Measurements from ENCODE around the gene IQCM.

The IQCM gene

DNA sequence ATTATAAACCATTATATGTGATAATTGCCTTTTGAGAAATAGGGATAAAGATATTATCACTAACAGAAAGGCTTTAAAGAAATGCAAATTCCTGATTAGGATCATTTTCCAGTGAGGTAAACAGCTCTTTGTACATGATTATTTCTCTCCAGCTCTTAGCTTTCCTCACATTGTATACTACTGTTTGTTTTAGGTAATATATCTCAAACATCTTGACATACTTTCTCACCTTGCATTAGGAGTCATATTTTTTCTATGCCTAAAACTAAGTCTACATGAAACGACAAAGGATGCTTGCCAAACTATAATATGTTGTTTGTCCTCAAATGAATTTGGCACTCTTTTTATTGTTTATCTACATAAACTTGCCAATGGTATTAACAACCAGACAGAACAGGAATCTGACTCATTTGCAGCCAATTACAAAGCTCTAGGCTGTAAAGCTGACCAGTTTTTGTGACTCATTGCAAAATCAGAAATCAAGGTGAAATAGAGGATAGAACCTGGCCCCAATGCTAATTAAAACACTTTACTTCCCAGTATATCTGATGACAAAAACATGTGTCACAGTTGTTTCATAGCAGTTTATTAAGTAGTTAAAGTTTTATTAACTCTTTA lies 107.0 kb downstream of the IQCM start:
- no peak for DNase-seq

DNA sequence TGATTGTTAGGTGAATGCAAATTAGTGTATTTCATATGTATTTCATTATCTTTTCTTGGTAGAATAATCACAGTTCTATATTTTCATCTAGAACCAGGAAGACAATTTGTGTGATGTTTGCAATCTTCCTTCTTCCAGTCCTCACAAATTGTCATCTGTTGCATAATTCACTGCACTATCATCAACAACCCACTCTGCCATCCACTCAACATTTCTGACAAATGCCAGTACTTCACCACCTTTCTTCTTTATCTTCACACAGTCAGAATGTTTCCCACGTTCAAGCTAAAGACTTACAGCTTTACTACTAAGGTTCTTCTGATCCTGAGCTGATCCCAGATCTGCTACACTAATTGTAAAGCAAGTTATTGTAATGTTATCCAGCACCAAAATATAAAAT lies 107.8 kb downstream of the IQCM start:
- DNase-seq = no peak

DNA sequence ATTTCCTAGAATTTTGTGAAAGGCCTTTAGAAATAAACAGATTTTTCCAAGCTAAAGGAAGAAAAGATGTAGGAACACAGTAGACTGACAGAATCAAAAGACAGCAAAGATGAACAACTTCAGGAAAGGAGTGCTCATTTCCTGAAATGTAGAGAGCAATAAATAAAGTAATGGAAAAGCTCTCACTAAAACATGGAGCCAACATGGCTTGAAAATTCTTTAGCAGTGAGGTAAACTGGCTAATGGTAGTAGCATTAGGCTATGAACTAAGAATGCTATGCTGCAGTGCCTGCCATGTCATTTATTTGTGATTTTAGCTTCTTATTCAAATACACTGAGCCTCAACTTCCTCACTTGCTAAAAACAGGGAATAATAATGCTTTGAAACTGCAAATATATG lies 108.7 kb downstream of the IQCM start:
- DNase-seq = no peak

DNA sequence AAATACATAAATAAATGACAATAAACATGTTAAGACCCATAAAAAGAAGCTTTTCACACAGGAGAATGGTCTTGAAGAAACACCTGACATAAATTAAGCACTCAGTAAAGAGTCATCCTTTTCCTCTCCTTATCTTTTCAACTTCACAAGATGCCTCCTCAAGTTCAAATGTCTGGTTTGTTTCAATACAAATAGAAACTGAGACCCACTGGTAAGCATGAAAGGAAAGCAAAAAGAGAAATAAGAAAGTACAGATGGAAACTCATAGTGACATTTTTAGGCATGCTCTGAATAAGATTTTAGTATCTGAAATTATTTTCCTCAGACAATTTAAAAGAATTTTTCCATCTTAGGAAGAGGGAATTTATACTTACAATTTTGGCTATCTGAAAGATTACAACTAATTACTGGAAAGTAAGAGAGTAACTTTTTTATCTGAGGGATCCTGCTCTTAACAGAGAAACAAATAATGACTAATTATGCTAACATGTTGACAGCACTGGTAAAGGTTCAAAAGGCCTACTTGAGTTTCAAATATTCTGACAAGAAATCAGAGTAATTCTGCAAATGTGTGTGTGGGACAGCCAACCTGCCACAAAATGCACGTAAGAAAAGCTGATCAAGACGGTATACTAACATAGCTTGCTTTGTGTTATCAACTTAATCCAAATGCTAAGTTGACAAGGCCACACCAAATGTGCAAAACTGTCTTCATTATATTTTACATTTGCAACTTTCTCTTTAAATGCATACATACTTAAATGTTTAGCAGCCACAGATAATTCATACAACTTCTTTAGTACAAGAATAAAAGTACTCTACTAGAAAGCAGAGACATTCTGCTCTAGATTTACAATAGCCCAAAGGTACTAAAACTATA lies 113.0 kb downstream of the IQCM start:
- DNase-seq = no peak

DNA sequence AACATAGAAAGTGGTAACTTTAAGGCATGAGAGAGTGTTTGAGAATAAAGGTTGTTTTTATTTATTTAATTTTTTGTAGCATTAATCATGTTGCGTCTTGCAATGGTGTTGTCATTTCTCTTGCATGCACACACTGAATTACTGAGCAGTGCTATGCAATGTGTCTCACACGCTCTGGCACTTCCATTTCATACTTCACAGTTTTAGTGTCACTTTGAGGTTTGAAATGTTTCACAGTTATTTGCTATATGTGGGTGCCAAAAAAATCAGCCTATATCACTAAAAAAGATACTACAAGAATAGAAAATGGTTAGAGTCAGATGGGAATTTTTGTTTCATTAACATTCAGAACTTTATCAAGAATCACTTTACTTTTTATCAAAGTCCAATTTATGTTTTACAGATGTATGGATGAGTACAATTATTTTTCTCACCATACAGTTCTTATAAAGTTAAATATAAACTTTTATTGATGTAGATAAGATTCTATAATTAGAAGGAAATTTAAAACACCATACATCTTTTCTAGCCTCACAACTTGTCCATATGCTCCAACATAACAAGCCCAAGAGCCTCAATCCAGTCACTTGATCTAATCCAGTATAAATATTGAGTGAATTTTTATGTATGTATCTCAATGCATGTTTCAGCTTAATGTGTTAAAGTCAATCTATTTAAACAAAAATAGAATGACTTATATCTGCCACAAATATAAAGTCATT lies 114.0 kb downstream of the IQCM start:
- no peak for DNase-seq

DNA sequence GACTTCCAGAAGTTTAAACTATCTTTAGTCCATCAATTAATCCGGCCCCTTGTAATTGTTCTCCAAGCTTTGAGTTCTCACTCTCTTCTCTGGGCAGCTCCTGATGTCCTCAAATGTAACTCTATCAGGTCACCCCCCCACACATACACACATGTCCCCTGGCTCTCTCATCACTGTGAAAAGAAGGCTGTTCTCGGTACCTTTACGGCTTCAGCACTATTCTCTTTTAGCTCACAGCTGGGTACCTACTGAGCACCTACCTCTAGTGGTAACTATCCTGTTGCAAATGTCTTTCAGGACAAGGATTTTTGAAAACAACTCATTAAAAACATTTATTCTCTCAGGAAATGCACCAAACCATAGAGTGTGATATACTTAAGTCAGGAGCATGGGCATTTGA lies 115.4 kb downstream of the IQCM start:
- DNase-seq = no peak

DNA sequence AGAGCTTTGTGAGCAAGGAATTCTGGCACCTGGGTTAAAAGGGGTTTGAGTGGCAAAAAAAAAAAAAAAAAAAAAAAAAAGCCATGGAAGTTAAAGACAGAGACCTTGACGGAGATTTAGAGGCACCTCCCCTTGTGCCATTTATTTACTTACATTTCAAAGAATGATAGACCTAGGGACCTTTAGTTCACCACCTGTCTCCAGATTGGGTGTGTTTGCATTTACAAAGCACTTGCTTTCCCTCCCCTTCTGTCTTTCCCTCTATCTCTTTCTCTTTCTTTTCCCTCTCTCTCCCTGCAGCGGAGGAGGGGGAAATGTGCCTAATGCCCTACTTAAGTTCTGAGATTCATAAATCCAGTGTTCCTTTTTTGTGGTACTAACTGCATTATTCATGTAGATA lies 116.0 kb downstream of the IQCM start:
- DNase-seq = no peak

DNA sequence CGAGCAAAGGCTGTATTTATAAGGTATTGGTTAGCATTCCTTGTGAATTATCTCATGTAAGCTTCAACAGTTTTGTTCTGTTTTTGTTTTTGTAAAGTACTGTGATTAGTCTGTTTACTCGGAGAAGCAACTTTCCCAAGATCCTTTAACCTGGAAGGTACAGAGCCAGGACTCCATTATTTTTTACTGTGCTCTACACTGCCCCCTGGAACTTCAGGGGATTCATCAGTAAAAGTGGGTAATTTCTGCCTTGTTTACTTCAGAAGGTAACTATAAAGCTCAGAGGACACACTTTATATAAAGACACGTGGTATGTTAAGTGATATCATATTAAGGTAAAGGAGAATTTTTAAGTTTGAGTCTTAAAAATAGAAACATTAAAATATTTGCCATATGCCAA lies 124.9 kb downstream of the IQCM start:
- DNase-seq = no peak

DNA sequence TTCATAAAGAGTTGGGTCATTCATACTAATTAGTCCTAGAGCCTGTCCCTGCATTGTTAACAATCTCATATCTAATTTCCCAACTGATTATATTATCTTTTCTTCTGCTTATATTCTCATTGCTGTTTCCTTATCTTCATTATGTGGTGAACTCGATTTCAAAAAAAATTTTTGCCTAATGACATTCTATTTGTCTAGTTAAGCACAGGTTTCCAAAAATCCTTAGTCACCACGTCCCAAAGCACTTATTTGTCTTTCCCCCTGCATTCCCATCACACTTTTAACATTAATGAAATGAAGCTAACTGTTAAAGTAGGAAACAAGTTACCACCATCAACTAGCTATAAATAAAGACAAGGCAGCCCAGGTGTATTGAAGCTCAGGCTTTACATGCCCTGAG lies 131.1 kb downstream of the IQCM start:
- DNase-seq = no peak

DNA sequence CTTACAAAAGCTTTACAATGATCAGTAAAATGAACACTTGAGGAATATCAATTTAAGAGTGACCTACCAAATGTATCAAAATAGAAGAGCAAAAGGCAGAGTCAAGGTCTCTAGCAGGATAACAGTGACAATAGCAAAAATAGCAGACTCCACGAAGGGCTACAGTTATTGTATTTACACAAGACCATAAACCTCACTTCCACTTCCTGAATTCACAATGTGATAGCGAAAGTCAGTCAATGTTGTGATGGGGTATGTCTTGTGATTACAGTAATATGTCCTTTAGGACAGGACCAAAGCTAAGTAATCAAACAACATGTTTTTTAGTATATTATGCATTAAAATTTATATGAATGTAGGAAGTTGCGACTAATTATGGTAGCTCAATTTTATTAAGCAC lies 139.6 kb downstream of the IQCM start:
- no peak for DNase-seq

DNA sequence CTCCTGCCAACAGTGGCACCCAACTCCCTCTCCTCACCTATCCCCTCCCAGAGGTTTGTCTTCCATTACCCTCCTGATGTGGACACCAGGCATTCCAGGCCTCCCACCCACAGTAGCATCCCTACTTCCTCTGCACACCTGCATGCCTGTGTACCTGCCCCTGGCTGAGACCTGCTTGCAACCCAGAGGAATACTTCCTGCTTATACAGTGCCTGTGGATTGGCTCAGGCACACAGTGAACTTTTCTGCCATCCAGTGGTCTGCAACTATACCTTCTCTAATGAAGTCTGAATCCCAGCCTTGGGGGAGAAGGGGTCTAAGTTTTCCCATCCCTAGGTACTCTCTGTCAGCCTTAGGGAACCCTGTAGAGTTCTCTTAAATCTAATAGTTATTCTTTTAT lies 169.9 kb downstream of the IQCM start:
- no peak for DNase-seq

DNA sequence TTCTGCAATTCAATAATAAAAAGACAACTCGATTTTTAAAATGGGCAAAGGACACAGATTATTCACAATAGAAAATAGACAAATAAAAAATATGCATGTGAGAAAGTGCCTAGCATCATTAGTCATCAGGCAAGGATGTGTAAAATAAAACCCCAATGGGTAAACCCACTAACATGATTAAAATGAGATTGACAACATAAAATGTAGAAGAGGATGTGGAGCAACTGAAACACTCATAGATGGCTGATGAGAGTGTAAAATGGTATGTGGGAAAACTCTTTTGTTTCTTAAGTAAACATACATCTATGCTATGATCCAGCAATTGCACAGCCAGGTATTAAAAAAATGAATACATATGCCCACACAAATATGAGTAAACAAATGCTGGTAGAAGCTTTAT lies 177.6 kb downstream of the IQCM start:
- DNase-seq = no peak

DNA sequence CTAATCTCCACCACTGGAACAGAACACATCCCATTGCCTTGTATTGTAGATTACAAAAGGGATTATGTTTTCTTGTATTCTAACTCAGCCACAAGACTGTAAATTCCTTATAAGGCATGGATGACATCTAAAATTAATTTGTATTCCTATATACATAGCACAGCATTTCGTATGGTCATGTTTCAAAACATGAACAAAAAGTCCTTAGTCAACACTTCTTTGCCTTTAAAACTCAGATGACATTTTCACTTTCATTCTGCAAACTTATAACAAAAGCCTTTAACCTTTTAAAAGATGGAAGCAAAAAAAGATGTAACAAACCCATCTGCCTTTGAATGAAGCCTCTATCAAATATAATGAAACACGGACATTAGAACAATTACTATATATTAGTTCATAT lies 181.3 kb downstream of the IQCM start:
- no peak for DNase-seq

DNA sequence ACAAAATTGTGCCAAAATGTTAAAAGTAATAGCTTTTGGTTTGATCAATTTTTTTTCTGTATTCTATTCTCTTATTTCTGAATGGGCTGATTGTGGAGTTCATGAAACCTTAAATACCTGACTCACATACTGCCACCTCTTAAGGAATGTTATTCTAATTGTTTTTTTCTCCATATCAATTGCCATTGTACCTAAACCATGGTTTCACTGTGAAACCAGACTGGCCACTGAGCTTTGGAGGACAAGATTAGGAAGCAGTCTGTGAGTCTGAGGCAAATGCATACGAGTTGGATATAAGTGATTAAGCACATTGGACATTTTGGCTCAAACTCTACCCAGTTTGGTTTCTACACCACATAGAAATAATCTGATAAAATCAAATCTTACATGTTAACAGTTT lies 184.0 kb downstream of the IQCM start:
- no peak for DNase-seq

DNA sequence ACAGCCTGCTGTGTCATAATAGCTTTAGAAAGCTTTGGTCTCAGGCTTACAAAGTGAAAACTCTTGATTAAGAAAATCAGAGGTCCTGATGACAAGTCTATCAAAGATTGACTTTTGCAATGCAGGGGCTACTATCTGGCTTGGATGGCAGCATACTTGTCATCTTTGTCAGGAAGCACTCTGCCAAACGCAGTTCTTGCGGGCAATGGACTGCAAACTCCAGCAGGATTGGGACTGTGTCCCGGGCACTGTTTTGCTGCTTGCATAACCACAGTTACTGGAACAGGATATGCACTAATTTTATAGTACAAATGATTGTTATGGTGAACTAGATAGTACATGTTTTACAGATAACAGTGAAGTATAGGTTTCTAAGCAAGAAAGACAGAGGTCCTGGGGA lies 185.6 kb downstream of the IQCM start:
- no peak for DNase-seq

DNA sequence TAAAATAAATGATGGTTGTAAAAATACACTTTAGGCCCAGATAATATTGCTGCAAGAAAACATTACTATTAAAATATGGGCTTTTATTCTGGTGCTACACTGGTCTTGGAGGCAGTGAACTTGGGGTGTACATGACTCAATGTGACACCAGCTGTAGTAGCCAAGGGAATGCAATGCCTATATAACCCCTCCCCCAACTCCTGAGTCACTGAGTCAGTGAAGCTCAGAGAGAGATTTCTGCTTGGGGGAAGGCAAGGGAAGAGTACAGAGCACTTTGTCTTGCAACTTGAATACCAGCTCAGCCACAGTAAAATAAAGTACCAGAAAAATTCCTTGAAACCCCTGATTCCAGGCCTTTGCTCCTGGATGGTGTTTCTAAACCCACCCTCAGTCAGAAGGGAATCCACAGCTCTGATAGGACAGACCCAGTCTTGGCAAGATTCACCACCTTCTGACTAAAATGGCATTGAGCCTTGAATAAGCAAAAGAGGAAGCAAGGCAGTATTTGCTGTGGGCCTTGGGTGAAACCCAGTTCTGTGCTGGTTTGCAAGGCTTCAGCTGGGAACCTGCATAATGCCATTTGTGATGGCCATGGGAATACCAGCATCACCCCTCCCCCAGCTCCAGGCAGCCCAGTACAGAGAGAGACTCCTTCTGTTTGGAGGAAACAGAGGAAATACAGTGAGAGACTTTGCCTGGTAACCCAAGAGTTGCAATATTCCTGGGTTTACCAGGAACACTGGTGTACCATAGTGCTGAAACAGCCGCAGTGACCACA lies 209.9 kb downstream of the IQCM start:
- no peak for DNase-seq

DNA sequence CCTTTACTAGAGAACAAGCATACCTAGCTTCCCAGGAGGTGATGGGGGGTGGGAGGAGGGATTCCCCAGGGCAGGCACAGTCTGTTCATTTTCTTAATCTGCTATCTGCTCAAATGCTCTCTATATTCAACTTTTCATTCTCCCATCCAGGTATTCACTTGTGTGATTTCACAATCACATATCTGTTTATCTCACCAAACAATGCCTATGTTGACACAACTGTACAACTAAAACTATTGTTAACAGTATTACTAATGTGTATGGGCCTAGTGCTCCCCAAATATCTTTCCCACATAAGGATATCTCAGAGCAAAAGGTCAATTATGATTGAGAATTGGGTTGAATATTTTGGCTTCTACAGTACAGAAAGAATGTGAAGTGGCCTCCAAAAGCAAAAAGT lies 210.8 kb downstream of the IQCM start:
- DNase-seq = no peak

DNA sequence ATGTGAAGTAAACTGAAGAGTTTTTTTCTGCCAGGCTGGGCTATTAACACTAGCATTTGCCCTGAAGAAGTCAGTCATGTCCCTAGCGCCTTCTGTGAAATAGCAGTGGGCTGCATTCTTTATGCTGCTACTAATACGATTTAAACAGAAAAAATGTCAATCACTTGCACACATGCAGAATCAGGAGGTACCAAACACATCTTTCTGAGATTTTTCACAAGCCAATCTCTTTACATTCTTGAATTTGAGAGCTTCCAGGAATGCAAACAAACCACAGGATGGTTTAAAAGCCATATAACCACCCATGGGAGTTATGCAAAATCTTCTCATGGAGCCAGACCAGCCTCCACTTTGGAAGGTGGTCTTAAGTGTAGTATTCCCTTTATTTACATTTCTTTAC lies 220.1 kb downstream of the IQCM start:
- DNase-seq = no peak

DNA sequence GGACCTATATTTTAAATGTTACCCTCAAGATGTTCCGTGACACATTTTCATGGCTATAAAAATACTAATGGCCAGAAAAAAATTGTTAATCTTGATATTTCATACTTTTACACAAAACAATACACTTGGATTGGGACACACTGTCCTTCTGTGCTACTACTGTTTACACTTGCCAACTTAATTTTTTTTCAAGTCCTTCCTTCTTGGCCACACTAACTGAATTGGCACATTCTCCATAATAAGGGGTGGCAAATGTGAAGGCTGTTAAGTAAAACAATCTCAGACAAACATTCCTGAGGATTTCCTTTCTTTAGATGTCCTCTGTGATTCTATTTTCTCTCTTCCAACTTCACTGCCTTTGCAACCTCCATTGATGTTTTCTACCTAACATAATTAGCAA lies 225.8 kb downstream of the IQCM start:
- DNase-seq = no peak

DNA sequence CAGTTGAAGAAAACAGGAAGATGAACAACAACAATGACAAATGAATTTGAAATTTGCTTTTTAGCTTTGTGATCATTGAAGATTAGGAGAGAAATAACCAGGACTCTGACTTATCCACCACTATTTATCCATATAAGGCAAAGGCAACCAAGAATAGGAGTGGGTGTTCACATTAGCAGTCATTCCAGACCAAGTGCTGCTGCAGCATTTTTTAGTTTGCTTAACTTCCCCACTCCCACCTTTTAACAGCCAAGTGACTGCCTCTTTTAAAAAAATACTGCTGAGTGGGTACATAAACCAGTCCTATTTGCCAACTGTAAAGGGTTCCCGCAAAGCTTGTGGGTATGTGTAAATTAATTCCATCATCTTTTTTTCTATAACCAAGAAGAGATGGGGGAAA lies 230.9 kb downstream of the IQCM start:
- no peak for DNase-seq

DNA sequence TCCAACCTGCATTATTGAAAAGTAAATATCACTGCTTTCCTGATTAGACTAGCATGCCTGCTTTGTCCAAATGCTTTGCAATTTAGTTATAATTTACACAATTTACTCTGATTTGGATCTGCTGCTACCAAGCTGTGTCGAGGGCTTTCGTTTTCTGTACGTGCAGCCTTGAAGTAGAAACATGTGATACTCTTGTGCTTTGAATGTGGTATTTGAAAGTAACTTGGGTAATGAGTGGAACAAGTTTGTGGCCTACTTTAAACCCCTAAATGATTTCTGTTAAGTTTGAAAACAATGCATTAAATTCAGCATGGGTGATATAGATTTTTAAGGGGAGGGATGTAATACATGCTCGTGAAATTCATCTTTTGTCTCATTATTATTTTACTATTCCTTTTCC lies 240.7 kb downstream of the IQCM start:
- DNase-seq = no peak

DNA sequence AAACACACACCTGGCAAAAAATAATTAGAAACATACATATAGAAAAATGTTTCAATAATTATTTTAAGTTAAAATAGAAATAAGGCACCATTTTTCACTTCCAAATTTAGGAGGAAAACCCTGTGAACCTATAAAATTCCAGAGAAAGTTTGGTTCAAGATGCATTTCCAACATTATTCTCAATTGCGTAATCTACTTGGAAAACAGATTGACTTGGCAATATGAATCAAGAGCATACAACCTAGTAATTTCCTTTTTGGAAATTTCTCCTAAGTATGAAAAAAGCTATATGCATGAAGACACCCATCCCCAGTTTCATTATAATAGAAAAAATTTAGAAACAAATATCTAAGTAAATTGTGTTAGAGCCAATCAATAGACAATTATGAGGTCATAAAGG lies 242.9 kb downstream of the IQCM start:
- no peak for DNase-seq

DNA sequence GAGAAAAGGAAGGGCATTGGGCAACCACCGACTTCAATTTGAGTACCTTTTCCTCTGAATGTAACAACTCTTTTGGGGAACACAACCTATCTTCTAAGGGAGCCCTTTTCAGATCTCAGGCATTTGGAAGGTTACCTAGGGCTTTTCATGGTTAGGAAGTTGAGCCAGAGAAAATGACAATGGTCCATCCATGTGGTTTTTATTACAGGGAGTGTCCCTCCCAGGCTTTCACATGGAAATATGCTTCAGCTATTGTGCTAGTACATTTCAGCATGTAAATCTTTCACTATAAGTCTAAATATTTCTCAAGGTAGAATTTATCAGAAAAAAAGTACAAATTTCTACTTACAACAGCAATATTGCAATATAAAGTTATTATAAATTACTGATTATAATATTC lies 259.8 kb downstream of the IQCM start:
- DNase-seq = no peak

All from SW 1271 (cell line).